Measurements from ENCODE around the gene ASB7. TPM values are rescaled to one million over a fixed set of nuclear protein-coding genes. Genes with fewer than 3 reads are reported as not detected.

Gene ASB7
- total and polyA plus RNA-seq, 9 donors: 6.3 to 9.6 (median 8.5) TPM

DNA sequence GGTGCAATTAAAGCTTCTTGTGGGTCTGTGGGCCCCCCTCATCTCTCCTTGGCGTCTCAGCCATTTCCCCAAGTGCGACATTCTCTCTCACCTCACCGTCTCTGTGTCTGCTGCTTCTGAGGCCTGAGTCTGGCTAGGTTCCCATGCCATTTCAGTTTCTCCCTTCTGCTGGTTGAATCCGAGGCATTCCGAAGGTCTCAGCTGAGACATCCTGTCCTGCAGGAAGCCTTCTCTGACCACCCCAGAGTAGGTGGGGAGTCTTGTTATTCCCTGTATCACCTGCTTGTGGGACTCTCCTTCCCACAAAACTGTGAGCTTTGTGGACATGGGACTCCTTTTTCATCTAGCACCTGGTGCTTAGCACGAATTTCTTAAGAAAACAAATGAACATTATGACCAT is 78.3 kb downstream of the ASB7 start:
- WGBS (ENCODE audit: insufficient coverage): 67% methylated on average over 3 of the region's 6 CpGs
- no peaks in the 10 kb centered on the region for H3K9me3 ChIP-seq (replicated peaks; ENCODE audit: control insufficient read depth, low read depth, low read length)
- DNase-seq: peak; percentile 0
- H3K4me1 ChIP-seq (ENCODE audit: control insufficient read depth, insufficient read depth, low read length): peaks cover 5% of the 10 kb centered on the region
- no peaks in the 10 kb centered on the region for H3K36me3 ChIP-seq (ENCODE audit: control insufficient read depth, insufficient read depth, low read length)
- no peak overlapping the region for H3K4me3 ChIP-seq (ENCODE audit: low read length)
- no peaks in the 10 kb centered on the region for H3K27me3 ChIP-seq (ENCODE audit: control insufficient read depth, insufficient read depth, low read length)
- H3K27ac ChIP-seq (ENCODE audit: low read length): no peak overlapping the region

DNA sequence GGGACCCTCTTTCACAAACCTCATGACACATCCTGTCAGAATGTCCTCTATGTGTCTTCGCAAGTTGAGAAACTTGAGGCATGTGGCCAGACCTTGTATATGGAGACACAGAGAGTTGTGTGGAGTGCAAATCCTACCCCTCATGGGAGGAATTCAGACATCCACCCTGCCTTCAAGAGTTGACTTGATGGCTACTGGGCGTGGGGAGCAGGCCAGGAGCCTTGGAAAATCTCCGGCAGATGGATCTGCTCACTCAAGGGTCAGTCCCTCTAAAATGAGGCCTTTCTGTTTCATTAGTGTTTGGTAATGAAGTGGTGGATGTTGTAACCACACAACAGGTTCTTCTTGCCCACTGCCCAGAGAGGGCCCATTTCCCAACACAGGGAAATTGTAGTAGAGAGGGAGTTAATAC is 79.0 kb downstream of the ASB7 start:
- H3K27me3 ChIP-seq (ENCODE audit: control insufficient read depth, insufficient read depth, low read length): no peaks in the 10 kb centered on the region
- no peaks in the 10 kb centered on the region for H3K36me3 ChIP-seq (ENCODE audit: control insufficient read depth, insufficient read depth, low read length)
- H3K4me1 ChIP-seq (ENCODE audit: control insufficient read depth, insufficient read depth, low read length): peaks cover 11% of the 10 kb centered on the region
- no peaks in the 10 kb centered on the region for H3K9me3 ChIP-seq (replicated peaks; ENCODE audit: control insufficient read depth, low read depth, low read length)
- no peak overlapping the region for H3K4me3 ChIP-seq (ENCODE audit: low read length)
- DNase-seq: peak; percentile 1
- no peak overlapping the region for H3K27ac ChIP-seq (ENCODE audit: low read length)
- WGBS (ENCODE audit: insufficient coverage): 67% methylated on average over 1 of the region's 3 CpGs

DNA sequence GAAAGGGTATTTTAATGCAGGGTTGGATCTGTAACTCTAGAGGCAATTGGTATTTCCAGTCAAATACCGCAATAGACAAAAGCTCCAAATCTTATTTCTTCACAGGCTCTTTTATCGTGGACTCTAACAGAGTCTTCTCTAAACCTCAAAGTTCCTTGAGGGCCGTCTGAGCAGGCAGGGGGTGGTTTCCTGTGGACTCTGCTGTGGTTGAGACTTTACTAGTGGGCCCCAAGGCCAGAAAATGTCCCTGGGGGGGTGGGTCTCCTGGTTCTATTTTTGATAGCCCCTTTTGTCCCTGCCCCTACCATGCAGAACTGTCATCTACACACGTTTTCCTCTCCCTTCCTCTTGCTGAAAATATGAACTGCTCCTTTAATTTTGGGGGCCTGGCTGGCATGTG is 80.1 kb downstream of the ASB7 start:
- no peaks in the 10 kb centered on the region for H3K27me3 ChIP-seq (ENCODE audit: control insufficient read depth, insufficient read depth, low read length)
- no peaks in the 10 kb centered on the region for H3K9me3 ChIP-seq (replicated peaks; ENCODE audit: control insufficient read depth, low read depth, low read length)
- no peak overlapping the region for H3K4me3 ChIP-seq (ENCODE audit: low read length)
- no CpG with 5 or more reads among the region's 4 CpGs for WGBS (ENCODE audit: insufficient coverage)
- peak; percentile 0 for DNase-seq
- peaks cover 17% of the 10 kb centered on the region for H3K4me1 ChIP-seq (ENCODE audit: control insufficient read depth, insufficient read depth, low read length)
- H3K36me3 ChIP-seq (ENCODE audit: control insufficient read depth, insufficient read depth, low read length): no peaks in the 10 kb centered on the region
- no peak overlapping the region for H3K27ac ChIP-seq (ENCODE audit: low read length)

DNA sequence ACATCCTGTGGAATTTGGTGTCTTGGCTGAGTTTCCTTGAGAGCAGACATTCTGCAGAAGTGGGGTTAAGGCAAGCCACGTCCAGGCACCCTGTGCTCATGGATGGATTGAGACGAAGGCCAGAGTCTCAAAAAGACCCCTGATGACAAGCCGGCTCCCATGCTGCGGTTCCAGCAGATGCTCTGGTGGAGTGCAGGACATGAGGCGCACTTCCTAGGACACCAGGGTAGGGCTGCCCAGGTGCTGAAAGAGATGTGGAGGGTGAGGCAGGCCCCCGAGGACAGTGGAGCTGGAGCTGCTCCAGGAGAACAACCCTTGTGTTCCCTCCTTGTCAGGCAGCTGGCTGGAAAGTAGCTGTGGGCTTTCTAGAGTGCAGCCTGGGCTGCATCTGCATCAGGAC is 81.0 kb downstream of the ASB7 start:
- no peak for DNase-seq
- no peaks in the 10 kb centered on the region for H3K36me3 ChIP-seq (ENCODE audit: control insufficient read depth, insufficient read depth, low read length)
- no peak overlapping the region for H3K27ac ChIP-seq (ENCODE audit: low read length)

DNA sequence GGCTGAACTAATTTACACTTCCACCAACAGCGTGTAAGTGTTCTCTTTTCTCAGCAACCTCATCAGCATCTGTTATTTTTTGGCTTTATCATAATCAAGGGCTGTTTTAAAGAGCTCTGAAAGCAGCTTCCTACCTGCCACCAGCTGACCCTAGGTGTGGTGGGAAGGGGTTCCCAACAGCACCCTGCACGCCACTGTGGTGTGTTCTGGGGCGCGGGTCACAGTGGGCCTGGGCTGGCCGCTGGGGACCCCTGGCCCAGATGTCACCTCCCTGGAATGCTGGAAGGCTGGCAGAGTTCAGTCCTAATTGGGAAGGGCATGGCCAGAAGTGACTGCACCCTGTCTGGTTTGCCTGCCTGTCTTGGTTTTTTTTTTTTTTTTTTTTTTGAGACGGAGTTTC is 82.2 kb downstream of the ASB7 start:
- Histone ChIP-seq H3K9me3 (replicated peaks; ENCODE audit: control insufficient read depth, low read depth, low read length) (no peaks in the 10 kb centered on the region), H3K27me3 (ENCODE audit: control insufficient read depth, insufficient read depth, low read length) (no peaks in the 10 kb centered on the region), H3K27ac (ENCODE audit: low read length) (no peak overlapping the region), H3K4me1 (ENCODE audit: control insufficient read depth, insufficient read depth, low read length) (peaks cover 38% of the 10 kb centered on the region), H3K36me3 (ENCODE audit: control insufficient read depth, insufficient read depth, low read length) (no peaks in the 10 kb centered on the region), H3K4me3 (ENCODE audit: low read length) (no peak overlapping the region)
- DNase-seq: no peak
- WGBS (ENCODE audit: insufficient coverage): no CpG with 5 or more reads among the region's 6 CpGs

More for the DNA sequence above, 81.0 kb downstream of the ASB7 start:
- peaks cover 27% of the 10 kb centered on the region for H3K4me1 ChIP-seq (ENCODE audit: control insufficient read depth, insufficient read depth, low read length)
- H3K27me3 ChIP-seq (ENCODE audit: control insufficient read depth, insufficient read depth, low read length): no peaks in the 10 kb centered on the region
- no peaks in the 10 kb centered on the region for H3K9me3 ChIP-seq (replicated peaks; ENCODE audit: control insufficient read depth, low read depth, low read length)
- no peak overlapping the region for H3K4me3 ChIP-seq (ENCODE audit: low read length)
- WGBS (ENCODE audit: insufficient coverage): 38% methylated on average over 5 of the region's 6 CpGs

DNA sequence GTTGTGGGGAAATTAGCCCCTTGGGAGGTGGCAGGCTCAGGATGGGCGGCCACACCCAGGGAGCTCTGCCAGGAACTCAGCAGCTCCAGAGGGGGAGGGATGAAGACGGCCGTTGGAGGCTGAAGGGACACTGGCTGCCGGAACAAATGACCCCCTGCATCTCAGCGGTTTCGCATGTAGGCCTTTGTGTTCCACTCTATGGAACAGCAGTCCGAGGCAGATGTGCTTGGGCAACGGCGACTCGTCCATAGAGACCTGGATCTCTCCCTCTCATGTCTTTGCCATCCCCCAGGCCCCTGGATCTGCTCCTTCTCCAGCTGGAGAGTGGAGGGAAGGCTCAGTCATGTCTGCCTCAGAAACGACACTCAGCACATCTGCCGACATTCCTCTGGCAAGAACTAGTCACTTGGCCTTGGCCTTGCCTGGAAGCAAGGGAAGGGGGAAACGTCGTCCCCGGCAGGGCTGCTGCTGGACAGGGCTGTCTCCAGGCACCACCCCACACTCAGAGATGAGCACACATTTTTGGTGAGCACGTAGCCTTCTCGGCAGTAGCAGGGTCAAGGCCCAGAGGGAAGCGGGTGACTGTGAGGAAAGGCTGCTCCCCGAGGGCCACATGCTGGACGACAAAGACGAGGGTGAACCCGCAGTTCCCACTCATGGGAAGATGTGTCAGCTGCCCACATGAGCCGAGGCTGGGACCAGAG is 83.8 kb downstream of the ASB7 start:
- Histone ChIP-seq H3K36me3 (ENCODE audit: control insufficient read depth, insufficient read depth, low read length) (no peaks in the 10 kb centered on the region), H3K4me1 (ENCODE audit: control insufficient read depth, insufficient read depth, low read length) (peaks cover 42% of the 10 kb centered on the region), H3K4me3 (ENCODE audit: low read length) (no peak overlapping the region), H3K9me3 (replicated peaks; ENCODE audit: control insufficient read depth, low read depth, low read length) (no peaks in the 10 kb centered on the region), H3K27me3 (ENCODE audit: control insufficient read depth, insufficient read depth, low read length) (no peaks in the 10 kb centered on the region), H3K27ac (ENCODE audit: low read length) (peak overlapping the region; percentile 74)
- 44% methylated on average over 12 of the region's 23 CpGs for WGBS (ENCODE audit: insufficient coverage)
- peak; percentile 92 for DNase-seq

DNA sequence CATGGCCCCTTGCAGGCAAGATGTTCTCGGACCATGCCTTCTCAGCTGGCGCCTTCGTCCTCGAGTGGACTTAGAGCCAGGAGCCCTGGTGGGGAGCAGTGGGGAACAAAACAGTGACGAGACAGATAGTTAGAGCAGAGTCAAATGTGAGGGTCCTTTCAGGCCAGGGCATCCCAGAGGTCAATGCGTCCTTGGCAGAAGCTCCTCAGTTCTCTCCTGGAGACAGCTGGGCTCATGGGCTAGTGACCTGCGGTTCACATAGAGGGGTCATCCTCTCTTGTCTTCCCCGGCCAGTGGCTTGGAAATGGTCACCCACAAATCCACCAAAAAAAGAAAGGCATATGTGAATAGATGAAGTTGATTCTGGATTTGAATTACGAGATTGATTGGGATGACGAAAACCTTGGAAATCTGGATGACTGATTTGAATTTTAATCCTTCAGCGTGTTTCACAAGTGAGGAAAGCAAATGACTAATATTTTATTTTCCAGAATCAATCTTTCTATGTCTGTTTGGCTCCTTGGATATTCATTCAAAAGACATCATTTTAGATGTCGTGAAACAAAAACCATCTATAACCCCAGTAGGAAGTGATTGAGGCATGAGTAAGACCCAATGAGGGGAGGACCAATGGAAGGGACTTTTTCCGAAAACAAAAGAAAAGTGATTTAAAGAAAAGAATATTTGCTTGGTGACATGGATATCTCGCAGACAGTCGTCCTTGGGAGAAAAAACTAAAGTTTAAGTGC is 84.5 kb downstream of the ASB7 start:
- Histone ChIP-seq H3K27ac (ENCODE audit: low read length) (peak overlapping the region; percentile 74), H3K4me1 (ENCODE audit: control insufficient read depth, insufficient read depth, low read length) (peaks cover 43% of the 10 kb centered on the region), H3K9me3 (replicated peaks; ENCODE audit: control insufficient read depth, low read depth, low read length) (no peaks in the 10 kb centered on the region), H3K36me3 (ENCODE audit: control insufficient read depth, insufficient read depth, low read length) (no peaks in the 10 kb centered on the region), H3K4me3 (ENCODE audit: low read length) (no peak overlapping the region), H3K27me3 (ENCODE audit: control insufficient read depth, insufficient read depth, low read length) (no peaks in the 10 kb centered on the region)
- WGBS (ENCODE audit: insufficient coverage): 87% methylated on average over 5 of the region's 15 CpGs
- no peak for DNase-seq

DNA sequence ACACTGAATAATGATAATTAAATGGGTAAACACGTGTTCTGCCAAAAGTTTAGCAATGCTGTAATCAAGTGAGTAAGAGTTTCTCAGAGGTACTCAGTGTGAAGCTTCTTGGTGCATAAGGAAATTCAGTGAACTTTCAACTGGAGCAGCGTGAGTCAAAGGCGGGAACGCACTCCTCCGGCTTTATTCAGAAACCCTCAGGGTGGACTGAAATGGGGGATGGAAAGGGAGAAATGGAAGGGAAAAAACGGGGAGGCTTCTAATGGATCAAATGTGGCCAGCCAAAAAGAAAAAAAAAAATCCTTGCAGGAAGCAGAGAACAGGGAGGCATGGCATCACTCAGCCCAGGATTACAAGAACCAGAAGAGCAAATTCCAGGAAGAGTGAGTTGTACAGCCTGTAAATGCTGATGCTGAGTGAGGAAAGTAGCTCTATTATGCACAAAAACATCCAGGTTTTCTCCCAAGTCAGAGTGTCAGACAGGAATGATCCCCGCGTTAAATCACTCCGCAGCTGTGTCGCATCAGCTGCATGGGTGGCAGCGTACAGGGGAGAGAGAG is 85.3 kb downstream of the ASB7 start:
- peak; percentile 64 for DNase-seq
- 39% methylated on average over 9 of the region's 11 CpGs for WGBS (ENCODE audit: insufficient coverage)
- Histone ChIP-seq H3K4me3 (ENCODE audit: low read length) (no peak overlapping the region), H3K27ac (ENCODE audit: low read length) (peak overlapping the region; percentile 74), H3K4me1 (ENCODE audit: control insufficient read depth, insufficient read depth, low read length) (peaks cover 43% of the 10 kb centered on the region), H3K27me3 (ENCODE audit: control insufficient read depth, insufficient read depth, low read length) (no peaks in the 10 kb centered on the region), H3K9me3 (replicated peaks; ENCODE audit: control insufficient read depth, low read depth, low read length) (no peaks in the 10 kb centered on the region), H3K36me3 (ENCODE audit: control insufficient read depth, insufficient read depth, low read length) (no peaks in the 10 kb centered on the region)

DNA sequence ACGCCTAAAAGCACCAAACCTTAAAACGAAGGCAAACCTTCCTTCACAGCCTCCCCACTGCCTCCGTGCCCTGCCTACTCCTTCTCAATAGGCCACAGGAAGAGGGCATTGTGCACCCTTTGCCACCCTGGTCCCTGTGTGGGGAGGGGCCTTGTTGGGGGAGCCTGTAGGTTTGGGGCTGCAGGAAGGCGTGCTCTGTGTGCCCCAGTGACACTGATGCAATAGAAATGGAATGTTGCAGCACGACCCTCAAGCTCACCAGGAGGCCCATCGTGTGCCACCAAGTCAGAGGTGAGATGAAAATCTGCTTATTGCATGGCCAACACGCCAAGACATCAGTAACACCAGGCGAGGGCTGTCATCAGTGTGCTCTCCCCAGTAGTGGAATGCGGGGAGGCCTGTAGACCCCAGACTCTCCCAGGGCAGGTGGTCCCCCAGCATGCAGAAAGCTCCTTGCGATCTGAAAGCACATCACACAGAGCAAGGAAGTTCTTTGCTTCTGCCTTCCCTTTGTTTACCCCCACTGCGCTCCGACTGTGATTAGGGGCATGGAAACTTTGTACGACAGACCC is 86.2 kb downstream of the ASB7 start:
- Histone ChIP-seq H3K4me1 (ENCODE audit: control insufficient read depth, insufficient read depth, low read length) (peaks cover 38% of the 10 kb centered on the region), H3K9me3 (replicated peaks; ENCODE audit: control insufficient read depth, low read depth, low read length) (no peaks in the 10 kb centered on the region), H3K27ac (ENCODE audit: low read length) (peak overlapping the region; percentile 59), H3K27me3 (ENCODE audit: control insufficient read depth, insufficient read depth, low read length) (no peaks in the 10 kb centered on the region), H3K4me3 (ENCODE audit: low read length) (no peak overlapping the region), H3K36me3 (ENCODE audit: control insufficient read depth, insufficient read depth, low read length) (no peaks in the 10 kb centered on the region)
- peak; percentile 9 for DNase-seq
- WGBS (ENCODE audit: insufficient coverage): 77% methylated on average over 6 of the region's 13 CpGs
